Activated CD8-positive, alpha-beta memory T cell treated with anti-CD3 and anti-CD28 coated beads for 4 hours (primary cell): Measurements from ENCODE around the gene CACNG5.

ENCODE experiments used
- DNase-seq, 2 donors: peaks; one replicate each; pipeline ENCODE4 v3.0.0-alpha.2; 2020; ENCODE audit warnings: low read depth in 2 of 2

CACNG5 gene

GRCh38 chr17:66904760-66905624, 70.1 kb downstream of the CACNG5 start:
- DNase-seq: no peak

GRCh38 chr17:66906321-66907278, 71.7 kb downstream of the CACNG5 start:
- peak; percentile 23 to 35 for DNase-seq

- no peak for DNase-seq
Observed at GRCh38 chr17:66909804-66910373, 75.0 kb downstream of the CACNG5 start.

GRCh38 chr17:66910651-66911285, 75.9 kb downstream of the CACNG5 start:
- no peak for DNase-seq

DNA sequence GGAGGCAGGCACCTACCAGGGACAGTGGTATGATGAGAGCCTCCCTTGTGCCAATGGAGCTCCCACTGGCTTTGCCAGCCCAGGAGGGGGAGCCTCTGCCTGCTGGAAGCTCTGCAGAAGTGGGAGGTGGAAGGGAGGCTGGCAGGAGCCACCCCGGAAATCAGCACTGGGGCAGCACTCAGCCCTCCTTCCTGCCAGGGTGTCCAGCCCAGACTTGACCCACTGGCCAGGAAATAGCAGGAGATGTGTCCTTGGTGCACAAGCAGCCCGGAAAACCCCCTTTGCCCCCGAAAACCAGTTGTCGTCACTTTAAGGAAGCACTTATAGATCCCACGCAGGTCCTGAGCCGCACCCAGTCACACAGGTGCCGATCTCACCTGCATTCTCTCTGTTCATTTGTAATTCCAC, 80.3 kb downstream of the CACNG5 start:
- no peak for DNase-seq

GRCh38 chr17:66915792-66916191, 80.9 kb downstream of the CACNG5 start:
- DNase-seq: no peak

GRCh38 chr17:66916946-66917345, 82.0 kb downstream of the CACNG5 start:
- no peak for DNase-seq

GRCh38 chr17:66918896-66919295, 84.0 kb downstream of the CACNG5 start:
- DNase-seq: no peak

DNA sequence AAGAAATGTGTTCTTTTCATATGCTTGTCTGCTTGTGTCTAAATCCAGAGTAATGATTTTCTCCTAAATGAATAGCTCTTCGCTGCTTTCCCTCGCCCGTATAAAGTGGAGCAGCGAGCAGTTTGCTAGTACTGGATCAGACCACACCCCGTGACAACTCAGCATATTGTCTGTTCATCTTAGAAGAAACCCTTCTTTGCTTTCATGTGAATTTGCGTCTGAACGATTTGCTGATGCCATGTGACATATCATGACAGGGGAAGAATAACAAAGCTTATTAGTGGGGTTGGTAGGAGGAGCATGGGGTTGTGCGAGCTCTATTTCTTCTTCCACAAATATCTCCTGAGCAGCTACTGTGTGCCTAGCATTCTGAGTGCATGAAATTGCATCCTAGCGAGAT, 85.5 kb downstream of the CACNG5 start:
- no peak for DNase-seq

DNA sequence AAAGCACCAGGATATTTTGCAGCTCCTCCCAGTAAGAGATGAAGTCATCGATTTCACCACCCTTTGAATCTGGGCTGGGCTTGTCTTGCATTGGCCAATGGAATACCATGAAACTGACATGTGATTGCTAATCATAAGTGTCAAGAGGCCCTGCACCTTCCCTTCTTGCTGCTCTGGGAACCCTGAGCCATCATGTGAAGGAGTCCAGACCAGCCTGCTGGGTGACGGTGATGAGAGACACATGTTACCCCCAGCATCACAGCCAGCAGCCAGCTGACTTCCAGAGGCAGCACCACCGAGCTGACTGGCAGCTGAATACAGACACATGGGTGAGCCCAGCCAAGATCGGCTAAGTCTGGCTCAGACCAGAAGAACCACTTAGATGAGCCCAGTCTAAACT, 86.0 kb downstream of the CACNG5 start:
- no peak for DNase-seq

DNA sequence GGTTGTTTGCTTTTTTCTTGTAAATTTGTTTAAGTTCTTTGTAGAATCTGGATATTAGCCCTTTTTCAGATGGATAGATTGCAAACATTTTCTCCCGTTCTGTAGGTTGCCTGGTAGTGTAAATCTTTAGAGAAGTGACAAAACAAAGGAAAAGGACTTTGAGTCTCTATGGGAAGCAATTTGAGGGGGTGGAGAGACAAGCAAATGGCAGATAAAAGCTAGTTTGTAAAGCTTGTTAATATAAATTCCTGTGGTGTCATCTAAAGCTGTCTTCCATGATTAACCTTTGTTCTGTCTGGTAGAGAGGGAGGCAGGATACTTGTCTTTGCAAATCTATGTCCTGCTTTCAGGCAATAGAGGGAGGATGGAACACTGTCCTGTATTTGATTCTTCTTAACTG, 89.0 kb downstream of the CACNG5 start:
- no peak for DNase-seq

GRCh38 chr17:66925811-66926500, 91.0 kb downstream of the CACNG5 start:
- DNase-seq: no peak

- no peak for DNase-seq
Observed at GRCh38 chr17:66928949-66929348, 94.0 kb downstream of the CACNG5 start.

GRCh38 chr17:66929591-66929990, 94.7 kb downstream of the CACNG5 start:
- DNase-seq: no peak

GRCh38 chr17:66930933-66931332, 96.0 kb downstream of the CACNG5 start:
- no peak for DNase-seq

DNA sequence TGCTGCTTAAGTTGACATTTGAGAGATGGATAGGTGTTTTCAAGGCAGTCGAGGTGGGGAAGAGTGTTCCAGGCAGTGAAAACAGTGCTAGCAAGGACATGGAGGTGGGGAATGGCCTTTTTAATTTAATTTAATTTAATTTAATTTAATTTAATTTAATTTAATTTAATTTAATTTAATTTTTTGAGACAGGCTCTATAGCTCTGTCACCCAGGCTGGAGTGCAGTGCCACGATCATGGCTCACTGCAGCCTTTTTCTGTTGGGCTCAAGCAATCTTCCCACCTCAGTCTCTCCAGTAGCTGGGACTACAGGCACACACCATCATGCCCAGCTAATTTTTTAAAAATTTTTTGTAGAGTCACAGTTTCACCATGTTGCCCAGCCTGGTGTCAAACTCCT, 97.4 kb downstream of the CACNG5 start:
- DNase-seq: no peak

DNA sequence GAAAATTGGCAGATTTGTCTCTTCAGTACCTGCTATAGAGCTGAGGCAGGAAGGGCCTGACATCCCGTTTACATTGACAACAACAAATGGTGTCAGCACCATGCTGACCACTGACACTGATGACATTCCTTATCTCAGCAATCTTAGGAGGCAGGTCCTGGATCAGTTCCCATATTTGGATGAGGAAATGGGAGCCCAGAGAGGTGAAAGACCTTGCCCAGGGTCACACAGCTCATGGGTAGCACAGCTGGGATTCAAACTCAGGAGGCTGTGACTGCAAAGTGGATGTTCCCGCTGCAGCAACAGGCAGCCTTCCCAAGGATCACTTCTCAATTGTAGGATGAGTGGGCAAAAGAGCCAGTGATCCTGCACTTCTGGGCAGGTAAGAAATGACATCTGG, 99.1 kb downstream of the CACNG5 start:
- DNase-seq: no peak
